Measurements from ENCODE around the gene SLC19A1. TPM values are rescaled to one million over a fixed set of nuclear protein-coding genes. Genes with fewer than 3 reads are reported as not detected.

SLC19A1 gene
- total RNA-seq, 1 donor from 2014 or later, result 9.0 TPM

DNA sequence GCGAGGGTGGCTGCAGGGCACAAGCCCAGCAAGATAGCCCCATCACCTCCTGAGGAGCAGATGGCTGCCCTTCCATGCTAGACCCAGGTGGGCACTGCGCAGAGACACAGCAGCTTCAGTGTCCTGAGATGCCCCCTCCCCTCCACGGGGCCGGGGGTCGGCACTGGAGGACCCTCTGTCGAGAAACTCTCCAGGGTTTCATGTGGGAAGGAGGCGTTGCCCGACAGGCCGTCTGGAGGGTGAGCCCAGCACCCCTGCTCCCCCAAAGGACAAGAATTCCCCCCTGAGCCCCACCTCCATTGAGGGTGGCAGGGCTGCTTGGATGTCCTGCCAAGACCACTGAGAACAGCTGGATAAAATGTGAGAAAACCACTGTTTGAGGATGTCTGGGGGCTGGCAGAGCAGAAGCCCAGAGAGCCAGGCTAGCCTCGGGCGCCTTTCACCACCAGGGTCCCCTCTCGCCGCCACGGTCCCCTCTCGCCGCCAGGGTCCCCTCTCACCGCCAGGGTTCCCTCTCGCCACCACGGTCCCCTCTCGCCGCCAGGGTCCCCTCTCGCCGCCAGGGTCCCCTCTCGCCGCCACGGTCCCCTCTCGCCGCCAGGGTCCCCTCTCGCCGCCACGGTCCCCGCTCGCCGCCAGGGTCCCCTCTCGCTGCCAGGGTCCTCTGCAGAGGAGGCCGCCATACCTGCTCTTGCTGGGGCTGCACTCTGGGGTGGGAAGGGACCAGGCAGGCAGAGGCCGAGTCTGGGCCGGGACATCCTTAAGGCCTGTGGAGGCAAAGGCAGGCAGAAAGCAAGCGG lies 44.2 kb downstream of the SLC19A1 start:
- no peak for FAIRE-seq
- DNase-seq (ENCODE audit: low spot score in 2 of 2), result no peak

DNA sequence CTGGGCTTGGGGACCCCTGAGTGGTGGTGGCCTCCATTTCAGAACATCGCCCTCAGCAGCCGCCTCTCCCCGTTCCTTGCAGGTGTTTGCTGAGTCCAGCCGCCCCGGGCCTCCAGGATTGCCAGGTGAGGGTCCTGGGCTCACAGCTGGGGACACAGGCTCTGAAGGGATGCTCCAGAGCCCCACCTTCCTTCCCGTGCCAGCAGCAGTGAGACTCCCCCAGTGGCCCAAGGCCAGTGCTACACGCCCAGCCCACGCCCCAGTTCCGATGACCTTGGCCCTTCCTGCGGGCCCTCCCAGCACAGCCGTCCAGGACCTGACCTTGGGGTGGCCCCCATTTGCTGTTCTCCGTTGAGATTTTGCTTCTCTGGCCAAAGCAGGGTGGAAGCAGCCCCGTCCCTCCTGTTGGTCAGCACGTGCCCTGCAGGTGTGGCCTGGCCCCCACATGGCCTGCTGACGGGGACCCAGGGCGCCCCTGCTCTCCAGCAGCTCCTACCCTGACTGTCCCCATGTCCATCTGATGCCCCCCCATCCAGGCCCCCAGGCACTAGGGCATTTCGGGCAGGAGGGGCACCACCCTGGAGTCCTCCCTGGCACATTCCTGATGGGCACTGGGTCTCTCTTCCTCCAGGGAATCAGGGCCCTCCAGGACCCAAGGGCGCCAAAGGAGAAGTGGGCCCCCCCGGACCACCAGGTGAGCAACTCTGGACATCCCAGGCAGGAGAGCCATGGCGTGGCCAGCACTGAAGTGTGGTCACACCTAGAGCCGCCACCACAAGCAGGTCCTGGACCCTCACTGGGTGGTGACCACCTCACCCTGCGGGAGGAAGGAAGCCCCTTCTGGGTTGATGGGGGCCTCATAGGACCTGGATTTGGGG lies 45.0 kb downstream of the SLC19A1 start:
- DNase-seq (ENCODE audit: low spot score in 2 of 2) (no peak), FAIRE-seq (no peak)

DNA sequence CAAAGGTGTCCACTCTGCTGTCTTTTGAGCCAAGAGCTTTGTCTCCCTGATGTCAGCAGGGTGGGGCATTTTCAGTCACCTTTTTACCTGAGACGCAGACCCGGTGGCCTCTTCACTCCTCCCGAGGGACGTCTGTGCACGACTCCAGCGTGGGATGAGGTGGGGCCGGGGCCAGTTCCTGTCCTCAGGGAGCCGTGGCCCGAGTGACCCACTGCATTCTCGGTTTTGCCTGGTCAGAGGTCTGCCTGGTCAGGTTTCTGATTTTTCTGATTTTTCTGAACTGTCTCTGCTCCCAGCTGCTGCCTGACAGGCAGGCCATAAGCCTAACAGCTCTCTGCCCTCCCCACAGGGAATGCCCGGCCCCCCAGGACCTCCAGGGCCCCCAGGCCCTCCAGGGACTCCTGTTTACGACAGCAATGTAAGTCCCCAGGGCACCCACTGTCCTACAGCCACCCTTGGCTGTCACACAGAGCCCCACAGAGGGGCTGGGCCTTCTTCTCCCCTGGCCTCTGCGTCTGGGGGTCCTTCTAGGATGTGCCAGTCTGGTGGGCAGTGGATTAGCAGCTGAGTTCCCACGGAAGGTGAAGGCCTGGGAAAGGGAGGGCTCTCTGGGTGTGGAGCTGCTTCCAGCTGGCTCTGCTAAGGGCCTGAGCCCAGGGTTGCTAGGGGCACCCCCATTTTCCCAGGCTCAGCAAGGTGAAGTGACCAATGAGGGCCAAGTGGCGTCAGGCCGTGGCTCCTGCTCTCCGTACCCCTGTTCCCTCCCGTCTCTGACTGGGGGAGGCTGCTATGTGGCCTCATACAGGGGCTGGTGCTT lies 45.9 kb downstream of the SLC19A1 start:
- DNase-seq (ENCODE audit: low spot score in 2 of 2), result no peak

DNA sequence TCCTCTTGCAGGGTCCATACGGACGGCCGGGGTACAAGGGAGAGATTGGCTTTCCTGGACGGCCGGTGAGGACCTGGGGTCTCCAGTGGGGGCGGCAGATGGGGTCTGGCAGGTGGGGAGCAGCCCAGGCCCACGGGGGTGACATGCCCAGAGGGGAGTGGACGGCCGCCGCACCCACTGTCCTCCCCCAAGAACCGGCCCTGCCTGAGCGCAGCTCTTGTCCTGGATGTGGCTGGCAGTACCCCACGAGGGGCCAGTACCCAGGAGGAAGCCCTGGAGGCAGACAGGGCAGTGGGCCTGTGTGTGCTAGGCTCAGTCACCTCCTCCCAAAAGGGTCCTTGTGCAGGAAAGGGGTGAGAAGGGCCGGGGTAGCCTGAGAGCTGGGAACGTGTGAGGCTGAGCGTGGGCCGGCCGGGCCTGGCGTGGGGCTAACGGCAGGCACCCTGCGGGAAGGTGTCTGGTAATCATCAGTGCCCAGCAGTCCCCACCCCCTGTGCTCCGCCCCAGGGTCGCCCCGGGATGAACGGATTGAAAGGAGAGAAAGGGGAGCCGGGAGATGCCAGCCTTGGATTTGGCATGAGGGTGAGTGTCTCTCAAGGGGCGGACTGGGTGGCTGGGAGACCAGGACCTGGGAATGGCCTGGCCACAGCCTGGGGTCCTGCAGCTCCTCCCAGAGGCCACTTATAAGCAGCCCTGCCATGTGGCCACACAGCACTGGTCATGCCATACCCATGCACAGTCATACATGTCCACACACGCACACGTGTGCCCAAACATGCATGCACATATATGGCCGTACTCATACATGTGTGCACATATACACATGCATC lies 47.2 kb downstream of the SLC19A1 start:
- FAIRE-seq, result no peak
- DNase-seq (ENCODE audit: low spot score in 2 of 2), result no peak

More for the DNA sequence above, 45.9 kb downstream of the SLC19A1 start:
- FAIRE-seq, result no peak

DNA sequence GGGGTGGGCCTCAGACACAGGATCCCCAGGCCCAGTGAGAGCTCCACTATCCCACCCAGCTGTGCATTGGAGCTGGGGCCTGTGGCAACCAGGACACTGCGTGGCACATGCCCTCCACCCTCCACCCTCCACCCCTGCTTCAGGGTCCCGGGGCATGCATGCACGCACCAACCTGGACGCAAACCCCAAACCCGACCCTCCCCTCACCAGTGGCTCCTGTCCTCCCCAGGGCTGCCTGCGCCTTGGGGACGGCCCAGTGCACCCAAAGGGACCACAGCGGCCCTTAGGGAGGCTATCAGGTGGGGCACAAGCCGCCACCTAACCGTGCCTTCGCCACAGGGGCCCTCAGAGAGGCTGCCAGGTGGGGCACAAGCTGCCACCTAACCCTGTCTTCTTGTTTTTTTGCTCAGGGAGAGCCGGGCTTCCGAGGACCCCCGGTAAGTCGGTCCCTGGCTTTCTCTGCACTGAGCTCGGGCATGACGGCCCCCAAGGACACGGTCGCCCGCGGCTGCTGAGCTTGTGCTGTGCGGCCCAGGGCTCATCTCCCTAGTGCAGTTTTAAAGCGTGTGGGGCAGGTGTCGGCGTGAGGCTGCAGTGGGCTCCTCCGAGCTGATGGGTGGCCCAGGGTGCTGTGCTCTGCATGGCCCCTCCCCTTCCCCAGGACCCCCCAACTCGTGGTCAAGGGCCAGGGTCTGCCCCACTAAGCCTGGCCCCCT lies 47.9 kb downstream of the SLC19A1 start:
- no peak for DNase-seq (ENCODE audit: low spot score in 2 of 2)
- FAIRE-seq, result no peak

GRCh38 chr21:45493401-45494001 lies 48.7 kb downstream of the SLC19A1 start:
- DNase-seq (ENCODE audit: low spot score in 2 of 2), result no peak
- no peak for FAIRE-seq

DNA sequence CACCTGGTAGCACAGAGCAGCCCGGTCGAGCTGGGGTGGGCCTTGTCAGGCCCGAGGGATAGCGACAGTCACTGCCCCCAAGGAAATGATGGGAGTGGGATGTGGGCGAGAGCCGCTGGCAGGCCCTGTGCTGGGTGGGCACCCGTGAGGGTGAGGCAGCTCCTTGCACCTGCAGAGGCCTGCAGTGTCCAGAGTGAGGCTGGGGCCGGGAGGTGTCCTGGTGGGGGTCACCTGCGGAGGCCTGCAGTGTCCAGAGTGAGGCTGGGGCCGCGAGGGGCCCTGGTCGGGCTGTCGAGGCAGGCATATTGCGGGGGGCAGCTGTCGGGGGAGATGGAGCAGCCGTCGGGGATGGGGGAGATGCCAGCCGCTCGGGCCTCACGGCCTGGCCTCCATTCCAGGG lies 49.5 kb downstream of the SLC19A1 start:
- FAIRE-seq, result no peak
- DNase-seq (ENCODE audit: low spot score in 2 of 2), result no peak

DNA sequence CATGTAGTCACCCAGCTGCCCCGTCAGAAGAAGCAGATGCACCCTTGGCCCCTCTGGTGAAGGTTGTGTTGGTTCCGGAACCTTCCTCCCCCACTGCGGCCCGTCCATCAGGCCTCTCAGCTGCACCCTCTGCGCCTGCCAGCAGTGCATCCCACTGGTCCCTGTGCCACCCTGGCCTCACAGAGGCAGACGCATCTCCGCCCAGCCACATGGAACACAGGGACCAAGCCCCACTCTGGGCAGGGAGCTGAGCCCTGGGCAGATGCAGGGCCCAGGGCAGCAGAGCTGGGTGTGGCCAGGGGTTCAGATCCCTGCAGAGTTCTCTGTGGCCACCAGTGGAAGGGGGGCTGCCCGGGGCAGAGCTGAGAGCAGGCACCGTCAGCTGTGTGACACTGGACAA lies 50.6 kb downstream of the SLC19A1 start:
- no peak for FAIRE-seq

DNA sequence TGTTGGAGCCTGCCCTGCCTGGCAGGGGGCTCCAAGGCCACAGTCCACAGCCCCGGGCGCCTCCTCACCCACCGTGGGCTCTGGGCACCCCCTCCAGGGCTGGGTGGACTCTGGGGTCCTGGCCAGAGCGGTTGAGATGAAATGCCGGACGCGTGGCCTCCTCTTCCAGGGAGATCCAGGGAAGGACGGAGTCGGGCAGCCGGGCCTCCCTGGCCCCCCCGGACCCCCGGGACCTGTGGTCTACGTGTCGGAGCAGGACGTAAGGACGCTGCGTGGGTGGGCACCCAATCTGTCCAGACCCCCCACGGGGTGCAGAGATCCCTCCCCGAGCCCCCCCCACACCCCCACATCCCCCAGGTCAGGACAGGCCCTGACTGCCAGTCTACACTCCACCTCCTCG lies 51.2 kb downstream of the SLC19A1 start:
- DNase-seq (ENCODE audit: low spot score in 2 of 2) (no peak), FAIRE-seq (no peak)

More for the DNA sequence above, 50.6 kb downstream of the SLC19A1 start:
- DNase-seq (ENCODE audit: low spot score in 2 of 2), result no peak

- DNase-seq (ENCODE audit: low spot score in 2 of 2) (no peak), FAIRE-seq (no peak)
These were observed 52.0 kb downstream of the SLC19A1 start for GRCh38 chr21:45490049-45490731.

- no peak for FAIRE-seq
These were observed 52.6 kb downstream of the SLC19A1 start for GRCh38 chr21:45489722-45489982.

DNA sequence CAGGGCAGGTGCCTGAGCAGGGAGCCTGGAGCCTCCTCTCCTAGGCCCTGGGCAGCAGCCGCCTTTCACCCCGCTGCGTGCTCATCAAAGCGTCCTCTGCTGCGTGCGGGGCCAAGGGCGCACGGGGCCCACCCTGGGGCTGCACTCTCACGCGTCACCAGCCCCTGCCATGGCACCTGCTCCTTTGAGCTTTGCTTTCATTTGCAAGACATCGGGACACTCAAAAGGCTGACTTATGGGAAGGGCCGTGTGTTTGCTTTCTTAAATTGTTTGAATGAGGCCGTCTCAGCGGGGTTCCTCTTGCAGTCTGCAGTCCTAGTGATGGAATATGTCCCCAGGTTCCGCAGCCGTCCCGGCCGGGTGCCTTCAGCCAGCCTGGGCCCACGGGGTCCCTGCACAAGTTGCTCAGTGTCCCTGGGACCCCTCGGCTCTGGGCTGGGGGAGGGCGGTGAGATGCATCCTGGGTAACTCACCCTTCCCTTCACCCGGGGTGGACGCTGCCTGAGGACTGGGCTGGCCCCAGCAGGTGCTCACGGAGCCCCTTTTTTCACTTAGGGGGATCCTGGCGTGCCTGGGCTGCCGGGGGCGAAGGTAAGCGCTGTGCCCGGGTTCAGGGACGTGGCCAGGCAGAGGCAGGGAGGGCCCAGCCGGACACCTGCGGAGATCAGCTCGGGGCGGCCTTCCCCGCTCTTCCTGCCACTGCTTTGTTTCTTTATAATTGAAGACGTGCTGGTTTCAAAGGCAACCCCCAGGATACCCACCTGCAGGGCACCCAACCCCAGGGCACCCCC lies 53.1 kb downstream of the SLC19A1 start:
- DNase-seq (ENCODE audit: low spot score in 2 of 2) (no peak), FAIRE-seq (no peak)

More at GRCh38 chr21:45489722-45489982, 52.6 kb downstream of the SLC19A1 start:
- no peak for DNase-seq (ENCODE audit: low spot score in 2 of 2)

DNA sequence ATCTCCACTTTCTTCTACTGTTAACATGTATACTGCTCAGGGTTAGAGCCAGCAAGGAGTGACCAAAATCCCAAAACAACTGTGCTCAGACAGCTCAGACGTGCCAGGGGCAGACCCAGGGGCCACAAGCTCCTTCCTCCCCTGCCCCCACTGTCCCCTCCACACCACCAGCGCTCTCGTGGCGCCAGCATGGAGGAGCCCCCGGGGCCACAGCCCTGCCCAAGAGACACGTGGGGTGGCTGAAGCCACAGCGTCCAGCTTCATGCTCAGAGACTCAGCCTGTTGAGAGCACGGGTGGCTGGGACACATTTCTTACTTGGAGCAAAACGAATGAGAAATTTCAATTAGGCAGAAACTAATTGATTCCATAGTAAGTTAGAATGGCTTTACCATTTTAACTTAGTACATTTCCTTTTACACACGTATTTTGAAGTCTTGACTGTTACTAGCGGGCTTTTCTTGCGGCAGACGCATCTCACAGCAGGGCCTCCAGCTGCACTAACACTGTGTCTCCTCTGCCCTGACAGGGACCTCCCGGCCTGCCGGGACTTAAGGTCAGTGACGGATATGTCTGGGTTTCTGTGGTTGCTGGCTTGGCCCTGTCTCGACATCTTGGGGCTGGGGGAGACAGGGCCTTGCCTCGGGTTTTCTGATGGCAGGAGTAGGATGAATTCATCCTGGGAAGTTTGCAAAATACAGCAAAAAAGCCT lies 54.2 kb downstream of the SLC19A1 start:
- FAIRE-seq (no peak), DNase-seq (ENCODE audit: low spot score in 2 of 2) (no peak)

DNA sequence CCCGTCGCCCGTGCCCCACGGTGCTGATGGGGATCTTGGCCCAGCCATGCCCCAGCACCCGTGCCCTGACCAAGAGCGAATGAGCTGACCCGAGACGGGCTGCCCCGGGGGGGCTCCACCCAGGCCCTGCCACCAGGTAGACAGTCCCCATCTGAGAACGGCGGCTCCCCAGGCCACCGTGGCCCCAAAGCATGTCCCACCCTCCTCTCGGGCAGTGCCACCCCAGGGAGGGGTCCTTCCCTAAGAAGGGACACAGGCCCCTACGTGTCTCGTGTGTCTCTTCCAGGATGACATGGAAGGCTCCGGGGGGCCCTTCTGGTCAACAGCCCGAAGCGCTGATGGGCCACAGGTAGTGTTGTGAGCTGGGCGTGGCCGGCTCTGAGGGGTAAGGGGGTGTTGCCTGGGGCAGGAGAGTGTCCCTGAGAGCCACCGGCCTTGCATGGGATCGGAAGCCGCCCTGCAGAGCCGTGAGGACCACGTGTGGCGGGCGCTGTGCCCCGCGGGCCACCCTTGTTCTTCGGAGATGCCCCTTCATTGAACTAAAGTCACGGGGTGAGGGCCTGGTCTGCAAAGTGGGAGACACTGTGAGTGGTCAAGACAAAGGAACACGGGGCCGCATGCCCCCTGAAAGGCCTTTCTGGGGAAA lies 55.0 kb downstream of the SLC19A1 start:
- FAIRE-seq, result no peak
- DNase-seq (ENCODE audit: low spot score in 2 of 2), result no peak

DNA sequence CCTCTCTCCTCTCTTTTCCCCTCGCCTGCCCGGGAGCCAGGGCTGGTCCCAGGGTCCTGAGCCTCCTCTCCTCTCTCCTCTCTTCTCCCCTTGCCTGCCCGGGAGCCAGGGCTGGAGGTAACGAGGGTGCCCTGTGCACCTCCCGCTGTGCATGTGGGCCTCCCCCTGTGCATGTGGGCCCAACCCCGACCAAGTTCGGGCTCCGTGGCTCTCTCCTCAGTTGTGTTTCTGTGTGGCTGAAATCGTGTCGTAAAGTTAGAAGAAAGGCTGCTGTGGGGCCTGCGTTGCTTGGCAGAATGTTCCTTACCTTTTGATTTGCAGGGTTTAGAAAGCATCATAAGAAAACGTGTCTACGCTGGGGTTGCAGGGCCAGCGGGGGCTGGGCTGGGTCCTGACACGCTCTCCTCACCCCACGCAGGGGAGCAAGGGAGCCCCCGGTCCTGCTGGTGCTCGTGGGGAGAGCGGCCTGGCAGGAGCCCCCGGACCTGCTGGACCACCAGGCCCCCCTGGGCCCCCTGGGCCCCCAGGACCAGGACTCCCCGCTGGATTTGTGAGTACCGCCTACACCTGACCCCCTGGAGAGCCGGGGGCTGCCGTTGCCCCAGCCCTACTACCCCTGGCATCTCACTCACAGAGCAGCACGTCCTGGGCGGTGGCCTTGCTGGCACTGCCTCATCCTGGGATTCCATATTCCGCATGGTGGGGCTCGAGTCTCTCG lies 55.6 kb downstream of the SLC19A1 start:
- FAIRE-seq (no peak), DNase-seq (ENCODE audit: low spot score in 2 of 2) (no peak)
